SK-N-SH (cell line): ENCODE measurements around the gene PTCSC3. TPM values are rescaled to one million over a fixed set of nuclear protein-coding genes. Genes with fewer than 3 reads are reported as not detected.

ENCODE experiments used
- CTCF ChIA-PET: fragments of 300-600, 350-600 bp; formaldehyde crosslinking; extraction: SDS; loops from one replicate; lab custom pipeline; 2021; lab: Yijun Ruan, JAX
- POLR2A ChIA-PET: fragments of 350-600 bp; sonication (Branson Sonifier 250); formaldehyde crosslinking; extraction: SDS; loops from one replicate; lab custom pipeline; 2020; ENCODE audit warnings: antibody characterized with exemption, inconsistent platforms; lab: Yijun Ruan, JAX
- DNase-seq: peaks from one replicate; pipeline ENCODE4 v3.0.0; 2012
- H2AFZ ChIP-seq: fragments of 200-600 bp; sonication (generic); 2 replicates; pipeline ENCODE4 v1.8.1; 2016; ENCODE audit warnings: antibody characterized with exemption, mild to moderate bottlenecking, low read depth
- H3F3A ChIP-seq: fragments of 200-600 bp; sonication (generic); replicated peaks from 2 replicates; pipeline ENCODE3; 2016; ENCODE audit warnings: antibody characterized with exemption, mild to moderate bottlenecking; ENCODE audit not compliant: insufficient read depth
- H3K27ac ChIP-seq, 2 experiments: fragments of 200-500 bp in 1 of 2; fragments of 200-600 bp in 1 of 2; sonication (Bioruptor generic) in 1 of 2; sonication (generic), shearing (Covaris generic) in 1 of 2; 2 replicates each; pipeline versions ENCODE4 v1.5.1 to v1.6.1; 2014 to 2016; ENCODE audit warnings: low read depth in 2 of 2, inconsistent platforms in 1 of 2, low read length in 1 of 2, mild to moderate bottlenecking in 1 of 2, mixed read lengths in 1 of 2
- H3K27me3 ChIP-seq: fragments of 200-600 bp; sonication (generic), shearing (Covaris generic); 2 replicates; pipeline ENCODE4 v1.6.1; 2016; ENCODE audit warnings: mixed run types; ENCODE audit not compliant: insufficient read depth
- H3K36me3 ChIP-seq, 2 experiments: fragments of 200-500 bp in 1 of 2; fragments of 200-600 bp in 1 of 2; sonication (Bioruptor generic) in 1 of 2; sonication (generic) in 1 of 2; replicated peaks in 1 of 2; 2 replicates each; pipeline versions ENCODE3 to v1.5.1; 2014 to 2016; ENCODE audit warnings: low read length in 1 of 2, mild to moderate bottlenecking in 1 of 2; ENCODE audit not compliant: insufficient read depth in 2 of 2, control insufficient read depth in 1 of 2
- H3K4me1 ChIP-seq, 2 experiments: fragments of 200-500 bp in 1 of 2; fragments of 200-600 bp in 1 of 2; sonication (Bioruptor generic) in 1 of 2; sonication (generic), shearing (Covaris generic) in 1 of 2; 2 replicates each; pipeline versions ENCODE4 v1.5.1 to v1.6.1; 2014 to 2016; ENCODE audit warnings: low read depth in 1 of 2, low read length in 1 of 2, mixed run types in 1 of 2; ENCODE audit not compliant: insufficient read depth in 2 of 2, control insufficient read depth in 1 of 2
- H3K4me2 ChIP-seq: fragments of 200-600 bp; sonication (generic), shearing (Covaris generic); 2 replicates; pipeline ENCODE4 v1.6.1; 2017; ENCODE audit warnings: mixed run types
- H3K4me3 ChIP-seq, 2 experiments: fragments of 200-500 bp in 1 of 2; fragments of 200-600 bp in 1 of 2; sonication (Bioruptor generic) in 1 of 2; sonication (generic), shearing (Covaris generic) in 1 of 2; 2 replicates each; pipeline versions ENCODE4 v1.5.1 to v1.8.1; 2014 to 2016; ENCODE audit warnings: low read depth in 2 of 2, inconsistent platforms in 1 of 2, low read length in 1 of 2, mild to moderate bottlenecking in 1 of 2, mixed read lengths in 1 of 2, moderate library complexity in 1 of 2
- H3K79me2 ChIP-seq: fragments of 200-600 bp; sonication (generic); 2 replicates; pipeline ENCODE4 v1.8.1; 2017; ENCODE audit warnings: mild to moderate bottlenecking; ENCODE audit not compliant: insufficient read depth
- H3K9ac ChIP-seq: fragments of 200-600 bp; sonication (generic); 2 replicates; pipeline ENCODE4 v1.6.1; 2017; ENCODE audit warnings: mixed run types
- H3K9me2 ChIP-seq: fragments of 200-600 bp; sonication (generic); 2 replicates; pipeline ENCODE4 v1.6.1; 2017; ENCODE audit warnings: mixed run types
- H3K9me3 ChIP-seq: fragments of 200-600 bp; sonication (generic); 2 replicates; pipeline ENCODE4 v1.6.1; 2017; ENCODE audit warnings: mixed run types, mild to moderate bottlenecking, moderate library complexity
- H4K20me1 ChIP-seq: fragments of 200-600 bp; sonication (generic); 2 replicates; pipeline ENCODE4 v1.6.1; 2017; ENCODE audit warnings: mild to moderate bottlenecking, mixed run types; ENCODE audit not compliant: insufficient read depth
- CTCF ChIP-seq: fragments of 200-600 bp; sonication (generic); IDR thresholded peaks from 2 replicates; pipeline ENCODE4 v1.6.1; 2017; ENCODE audit warnings: antibody characterized with exemption, mild to moderate bottlenecking, moderate library complexity
- FOSL2 ChIP-seq: IDR thresholded peaks from 2 replicates; pipeline ENCODE4 v1.4.0; 2012; ENCODE audit warnings: low read depth, mild to moderate bottlenecking, moderate library complexity, borderline replicate concordance
- FOXM1 ChIP-seq: IDR thresholded peaks from 2 replicates; pipeline ENCODE4 v1.4.0; 2012; ENCODE audit warnings: low read depth, mild to moderate bottlenecking
- IRF3 ChIP-seq: fragments of 150-350 bp; IDR thresholded peaks from 2 replicates; pipeline ENCODE4 v1.6.1; 2016; ENCODE audit warnings: mild to moderate bottlenecking, low read depth, low read length
- JUND ChIP-seq: IDR thresholded peaks from 2 replicates; pipeline ENCODE4 v1.4.0; 2012
- MAX ChIP-seq: IDR thresholded peaks from 2 replicates; pipeline ENCODE4 v1.4.0; 2012; ENCODE audit warnings: low read depth
- MEF2A ChIP-seq: IDR thresholded peaks from 2 replicates; pipeline ENCODE4 v1.4.0; 2012; ENCODE audit warnings: low read depth, borderline replicate concordance
- POLR2AphosphoS5 ChIP-seq: IDR thresholded peaks from 2 replicates; pipeline ENCODE4 v1.6.1; 2012; ENCODE audit warnings: low read depth, low read length
- RAD21 ChIP-seq: IDR thresholded peaks from 2 replicates; pipeline ENCODE4 v1.6.1; 2012; ENCODE audit warnings: mild to moderate bottlenecking, low read length
- RCOR1 ChIP-seq: fragments of 150-350 bp; IDR thresholded peaks from 2 replicates; pipeline ENCODE4 v1.6.1; 2017; ENCODE audit warnings: antibody characterized with exemption, low read length
- REST ChIP-seq: IDR thresholded peaks from 2 replicates; pipeline ENCODE4 v1.6.1; 2012; ENCODE audit warnings: mild to moderate bottlenecking, low read depth, low read length, moderate library complexity
- RXRA ChIP-seq: IDR thresholded peaks from 2 replicates; pipeline ENCODE4 v1.4.0; 2012; ENCODE audit warnings: low read depth, mild to moderate bottlenecking, borderline replicate concordance
- SIN3A ChIP-seq: IDR thresholded peaks from 2 replicates; pipeline ENCODE4 v1.6.1; 2012; ENCODE audit warnings: low read depth, mild to moderate bottlenecking, low read length, moderate library complexity, borderline replicate concordance
- SMC3 ChIP-seq: IDR thresholded peaks from 2 replicates; pipeline ENCODE4 v1.6.1; 2012; ENCODE audit warnings: low read depth, low read length, improper control_type of control experiment
- USF2 ChIP-seq: fragments of 150-350 bp; IDR thresholded peaks from 2 replicates; pipeline ENCODE4 v1.6.1; 2017; ENCODE audit warnings: antibody characterized with exemption, low read length, low read depth, borderline replicate concordance
- WGBS: methylation state at CpG from one replicate; pipeline ENCODE4 v1.1.6; 2017; ENCODE audit warnings: low lambda C conversion rate; 5-methylcytosine and 5-hydroxymethylcytosine counted together
- polyA plus RNA-seq, 3 experiments: library from polyadenylated mRNA; depleted of rRNA; stranded (reverse); fragments of >200 nt; gene quantifications; 2 replicates each; pipeline ENCODE4 v1.2.3, GENCODE V29; 2012

Gene PTCSC3
- polyA plus RNA-seq, 1 of the 3 experiments (the other 2 are of a cell fraction), result not detected

- CTCF ChIA-PET, result no interaction called here
- 0% methylated on average over 1 of the region's 1 CpG for WGBS
Measured at GRCh38 chr14:36177489-36177888, 967 bp upstream of the PTCSC3 start.

GRCh38 chr14:36174767-36175424 is 1.6 kb downstream of the PTCSC3 start:
- H4K20me1 ChIP-seq, result no peaks in the 10 kb centered on the region
- DNase-seq, result no peak
- CTCF ChIA-PET, result no interaction called here
- TF ChIP-seq RCOR1 (no peak), RAD21 (no peak), USF2 (no peak), MAX (no peak), REST (no peak), SMC3 (no peak), CTCF (no peak), MEF2A (no peak), RXRA (no peak), SIN3A (no peak), FOXM1 (no peak), JUND (no peak)

More at GRCh38 chr14:36177489-36177888, 967 bp upstream of the PTCSC3 start:
- POLR2A ChIA-PET, result no interaction called here
- Histone ChIP-seq H4K20me1 (no peaks in the 10 kb centered on the region), H3K27me3 (peaks cover 14% of the 10 kb centered on the region), H3F3A (no peaks in the 10 kb centered on the region), H3K79me2 (no peaks in the 10 kb centered on the region), H3K36me3 (no peaks in the 10 kb centered on the region), H3K9me2 (no peaks in the 10 kb centered on the region), H3K9me3 (no peaks in the 10 kb centered on the region), H3K9ac (no peak overlapping the region), H3K4me2 (no peak overlapping the region), H3K4me1 (no peaks in the 10 kb centered on the region), H2AFZ (no peak overlapping the region), H3K4me3 (no peak overlapping the region), H3K27ac (no peak overlapping the region)
- no peak for TF ChIP-seq FOSL2
- no peak for TF ChIP-seq POLR2AphosphoS5
- TF ChIP-seq IRF3, result no peak
- TF ChIP-seq JUND, result no peak
- TF ChIP-seq USF2, result no peak
- DNase-seq, result no peak

More at GRCh38 chr14:36174767-36175424, 1.6 kb downstream of the PTCSC3 start:
- Histone ChIP-seq H3K9me3 (no peaks in the 10 kb centered on the region), H3K9ac (no peak overlapping the region), H3K4me1 (no peaks in the 10 kb centered on the region), H3K4me2 (no peak overlapping the region), H3F3A (no peaks in the 10 kb centered on the region), H3K9me2 (no peaks in the 10 kb centered on the region), H3K4me3 (no peak overlapping the region), H3K27ac (no peak overlapping the region), H3K27me3 (peaks cover 14% of the 10 kb centered on the region; the same call in 1 of the 2 replicates), H3K36me3 (no peaks in the 10 kb centered on the region), H3K79me2 (no peaks in the 10 kb centered on the region), H2AFZ (no peak overlapping the region)
- POLR2A ChIA-PET, result no interaction called here
- 1% methylated on average over 5 of the region's 5 CpGs for WGBS
